Transverse colon (tissue), 3 donors: ENCODE results near the gene TECPR2.

ENCODE experiments used
- CTCF ChIP-seq, 5 experiments: fragments of 200-600 bp in 3 of 5; fragments of 450-650 bp in 2 of 5; sonication (generic) in 3 of 5; IDR thresholded peaks; 1 replicate in 2 of 5; 2 replicates in 3 of 5; pipeline ENCODE4 v1.5.1; 2016 to 2017; ENCODE audit warnings: antibody characterized with exemption in 5 of 5, inconsistent platforms in 3 of 5, mild to moderate bottlenecking in 2 of 5, moderate library complexity in 1 of 5
- POLR2A ChIP-seq: fragments of 450-650 bp; IDR thresholded peaks from one replicate; pipeline ENCODE4 v1.6.1; 2016; ENCODE audit warnings: antibody characterized with exemption, mild to moderate bottlenecking, moderate library complexity

- TF ChIP-seq POLR2A = no peak
- no peak for TF ChIP-seq CTCF (IDR thresholded peaks at IDR 0.05)
Measured at GRCh38 chr14:102389246-102389645, 26.5 kb downstream of the TECPR2 start.
